ENCODE data around the gene MBNL1. TPM values are rescaled to one million over a fixed set of nuclear protein-coding genes. Genes with fewer than 3 reads are reported as not detected.

Gene MBNL1
- total and polyA plus RNA-seq, 2 of the 4 experiments (the other 2 are of a cell fraction): 127 to 664 TPM

GRCh38 chr3:152357587-152357986 is 88.9 kb downstream of the MBNL1 start:
- peaks cover 17% of the 10 kb centered on the region for H3K9me1 ChIP-seq (ENCODE audit: insufficient read depth, low read length)
- H4K91ac ChIP-seq (ENCODE audit: insufficient read depth, low read depth, low read length): no peak overlapping the region
- intact Hi-C loops (cut with micrococcal nuclease) (no loop called here), dilution Hi-C loops (cut with HindIII; ENCODE audit: low sequenced_read_pairs, unreplicated experiment) (no loop called here), in situ Hi-C loops (cut with MboI; ENCODE audit: low sequenced_read_pairs) (no loop called here)
- peak overlapping the region; percentile 10 for H2BK5ac ChIP-seq (ENCODE audit: low read depth, low read length, poor library complexity, severe bottlenecking)
- no TSS peak for BruUV-seq (replicated peaks)
- H2BK20ac ChIP-seq (ENCODE audit: low read depth, low read length): no peak overlapping the region
- no peak overlapping the region for H3K56ac ChIP-seq (ENCODE audit: extremely low read depth, insufficient read depth, low read length)
- no peaks in the 10 kb centered on the region for H3K27me3 ChIP-seq (ENCODE audit: control insufficient read depth, insufficient read depth, low read length)
- no peak overlapping the region for H4K8ac ChIP-seq (ENCODE audit: low read depth in 2 of 2, low read length in 2 of 2)
- no peak overlapping the region for H3K9ac ChIP-seq (ENCODE audit: low read depth, low read length)
- no peak for DNase-seq
- peak overlapping the region; percentile 29; the same call in 1 of the 2 replicates for H3K23ac ChIP-seq (ENCODE audit: low read depth, low read length)
- no peak for ATAC-seq (ENCODE audit: low read depth)
- no peak for TF ChIP-seq MAFK (IDR thresholded peaks at IDR 0.05; ENCODE audit: low read depth, low read length)
- TF ChIP-seq RAD21 (IDR thresholded peaks at IDR 0.05; ENCODE audit: low read length): no peak
- TF ChIP-seq ELK1 (IDR thresholded peaks at IDR 0.05; ENCODE audit: borderline replicate concordance, low read depth, low read length): no peak
- no peak for TF ChIP-seq MAZ (IDR thresholded peaks at IDR 0.05; ENCODE audit: borderline replicate concordance, low read depth, low read length)
- TF ChIP-seq RCOR1 (IDR thresholded peaks at IDR 0.05; ENCODE audit: insufficient replicate concordance, low read length): no peak
- no peak for TF ChIP-seq SMC3 (IDR thresholded peaks at IDR 0.05; ENCODE audit: low read depth, low read length)
- TF ChIP-seq USF2 (IDR thresholded peaks at IDR 0.05; ENCODE audit: low read depth, low read length): no peak
- no peak for TF ChIP-seq FOS (IDR thresholded peaks at IDR 0.05; ENCODE audit: low read depth, low read length)
- TF ChIP-seq CHD1 (IDR thresholded peaks at IDR 0.05; ENCODE audit: low read depth, low read length): no peak
- TF ChIP-seq RFX5 (IDR thresholded peaks at IDR 0.05; ENCODE audit: low read depth, low read length): no peak
- CTCF ChIA-PET: no interaction called here
- no peak overlapping the region for H2AK9ac ChIP-seq (replicated peaks; ENCODE audit: low read depth, low read length, poor library complexity)
- POLR2A ChIA-PET (ENCODE audit: unreplicated experiment): no interaction called here
- no peak overlapping the region for H2BK15ac ChIP-seq (ENCODE audit: low read depth, low read length)
- peaks cover 17 to 72% of the 10 kb centered on the region in 2 experiments; a peak in 2 of 4 replicates for H3K79me1 ChIP-seq (ENCODE audit: low read depth in 1 of 2, low read length in 2 of 2)
- H3K4me2 ChIP-seq (ENCODE audit: low read depth, low read length): no peak overlapping the region
- H3K9me3 ChIP-seq (ENCODE audit: control insufficient read depth, insufficient read depth, low read length): no peaks in the 10 kb centered on the region
- no peak overlapping the region for H2AFZ ChIP-seq (replicated peaks; ENCODE audit: low read length, poor library complexity)
- H4K20me1 ChIP-seq (ENCODE audit: insufficient read depth, low read length): peaks cover 58% of the 10 kb centered on the region
- H2BK120ac ChIP-seq (ENCODE audit: low read depth, low read length): no peak overlapping the region
- peaks cover 4% of the 10 kb centered on the region; the same call in 1 of the 2 replicates for H3K36me3 ChIP-seq (ENCODE audit: control insufficient read depth, insufficient read depth, low read length)
- no peak overlapping the region for H3K27ac ChIP-seq (ENCODE audit: insufficient read depth, low read length)
- H3K14ac ChIP-seq (replicated peaks; ENCODE audit: low read depth, low read length): 0 out of 2 replicates have a peak overlapping the region, but pooled peaks have one; percentile 3
- no peak overlapping the region for H3K18ac ChIP-seq (ENCODE audit: low read depth, low read length)
- peaks cover 11% of the 10 kb centered on the region; the same call in 1 of the 2 replicates for H3K4me1 ChIP-seq (ENCODE audit: control insufficient read depth, insufficient read depth, low read length)
- no peak overlapping the region for H3K4ac ChIP-seq (ENCODE audit: low read depth, low read length)
- H4K5ac ChIP-seq (ENCODE audit: low read depth, low read length): no peak overlapping the region
- no peak overlapping the region for H3K4me3 ChIP-seq (ENCODE audit: insufficient read depth, low read depth, low read length)
- no peak overlapping the region for H2AK5ac ChIP-seq (ENCODE audit: low read depth, low read length)
